Retinal pigment epithelial cell (primary cell): Measurements from ENCODE around the gene RSAD1.

Source experiments
- DNase-seq: peaks from one replicate; pipeline ENCODE4 v3.0.0-alpha.2; 2010; ENCODE audit warnings: low read depth
- H3K4me3 ChIP-seq: 2 replicates; pipeline ENCODE4 v1.5.1; 2011; ENCODE audit warnings: mild to moderate bottlenecking, low read length, control low read depth, moderate library complexity
- TF ChIP-seq, protein P1 (sequence below): conservative IDR thresholded peaks from 2 replicates; pipeline ENCODE4 v1.5.1; 2011; ENCODE audit warnings: low read depth, low read length, control low read depth, inconsistent platforms

RSAD1 gene

DNA sequence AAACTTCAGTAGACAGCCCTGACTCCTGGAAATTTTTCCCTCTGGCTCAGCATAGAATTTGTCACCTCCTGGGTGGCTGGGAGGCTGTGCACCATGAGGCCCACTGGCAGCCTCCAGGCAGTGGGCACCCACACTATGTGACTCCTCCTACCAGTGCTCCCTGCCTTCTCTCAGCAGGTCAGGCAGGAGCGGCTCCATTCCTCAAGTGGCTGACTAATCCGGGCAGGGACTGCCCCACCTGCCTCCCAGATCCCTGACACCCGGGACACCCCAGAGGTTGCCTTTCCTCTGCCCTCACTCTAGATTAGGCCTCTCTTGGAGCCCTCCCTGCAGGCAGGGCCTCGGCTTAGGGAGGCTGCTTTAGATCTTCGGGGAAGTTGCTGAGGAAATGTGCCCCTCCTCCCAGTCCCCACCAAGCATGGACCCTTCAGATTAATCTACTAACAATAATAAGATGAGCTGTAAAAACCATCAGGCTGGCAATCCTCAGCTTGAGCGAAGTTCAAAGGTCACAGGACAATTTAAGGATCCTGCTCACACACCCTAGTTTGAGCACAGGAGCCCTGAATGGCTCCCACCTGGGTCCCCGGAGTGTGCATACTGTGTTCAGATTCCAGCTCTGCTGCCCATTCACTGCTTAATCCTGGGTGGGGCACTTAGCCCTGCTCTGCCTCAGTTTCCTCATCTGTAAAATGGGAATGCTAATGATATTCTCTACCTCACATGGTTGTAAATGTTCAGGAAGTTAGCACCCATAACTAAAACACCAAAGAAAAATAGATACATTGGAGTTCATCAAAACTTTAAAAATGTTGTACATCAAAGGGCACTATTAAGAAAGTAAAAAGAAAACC, 19.6 kb downstream of the RSAD1 start:
- no peak for DNase-seq
- no peak overlapping the region for H3K4me3 ChIP-seq
- TF ChIP-seq, protein P1, sequence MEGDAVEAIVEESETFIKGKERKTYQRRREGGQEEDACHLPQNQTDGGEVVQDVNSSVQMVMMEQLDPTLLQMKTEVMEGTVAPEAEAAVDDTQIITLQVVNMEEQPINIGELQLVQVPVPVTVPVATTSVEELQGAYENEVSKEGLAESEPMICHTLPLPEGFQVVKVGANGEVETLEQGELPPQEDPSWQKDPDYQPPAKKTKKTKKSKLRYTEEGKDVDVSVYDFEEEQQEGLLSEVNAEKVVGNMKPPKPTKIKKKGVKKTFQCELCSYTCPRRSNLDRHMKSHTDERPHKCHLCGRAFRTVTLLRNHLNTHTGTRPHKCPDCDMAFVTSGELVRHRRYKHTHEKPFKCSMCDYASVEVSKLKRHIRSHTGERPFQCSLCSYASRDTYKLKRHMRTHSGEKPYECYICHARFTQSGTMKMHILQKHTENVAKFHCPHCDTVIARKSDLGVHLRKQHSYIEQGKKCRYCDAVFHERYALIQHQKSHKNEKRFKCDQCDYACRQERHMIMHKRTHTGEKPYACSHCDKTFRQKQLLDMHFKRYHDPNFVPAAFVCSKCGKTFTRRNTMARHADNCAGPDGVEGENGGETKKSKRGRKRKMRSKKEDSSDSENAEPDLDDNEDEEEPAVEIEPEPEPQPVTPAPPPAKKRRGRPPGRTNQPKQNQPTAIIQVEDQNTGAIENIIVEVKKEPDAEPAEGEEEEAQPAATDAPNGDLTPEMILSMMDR: no peak

DNA sequence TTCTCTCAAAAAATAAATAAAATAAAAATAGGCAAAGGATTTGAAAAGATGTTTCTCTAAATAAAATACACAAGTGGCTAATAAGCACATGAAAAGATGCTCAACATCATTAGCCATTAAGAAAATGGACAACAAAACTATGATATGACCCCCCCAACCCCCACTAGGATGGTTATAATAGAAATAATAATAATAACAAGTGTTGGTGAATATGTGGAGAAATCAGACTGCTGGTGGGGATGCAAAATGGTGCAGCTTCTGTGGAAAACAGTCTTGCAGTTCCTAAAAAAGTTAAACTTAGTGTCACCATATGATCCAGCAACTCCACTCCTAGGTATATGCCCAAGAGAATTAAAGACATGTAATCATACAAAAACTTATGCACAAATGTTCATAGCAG, 20.6 kb downstream of the RSAD1 start:
- TF ChIP-seq, protein P1: no peak

DNA sequence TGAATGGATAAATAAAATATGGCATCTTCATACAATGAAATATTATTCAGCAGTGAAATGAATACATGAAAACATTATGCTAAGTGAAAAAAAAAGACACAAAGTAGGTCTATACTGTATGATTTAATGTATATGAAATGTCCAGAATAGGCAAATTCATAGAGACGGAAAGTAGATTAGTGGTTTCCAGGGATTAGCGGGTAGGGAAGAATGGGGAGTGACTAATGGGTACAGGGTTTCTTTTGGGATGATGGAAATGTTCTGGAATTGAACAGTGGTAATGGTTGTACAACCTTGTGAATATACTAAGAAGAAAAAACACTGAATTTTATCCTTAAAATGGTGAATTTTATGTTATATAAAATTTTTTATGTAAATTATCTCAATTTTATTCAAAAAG, 21.1 kb downstream of the RSAD1 start:
- no peak for DNase-seq
- H3K4me3 ChIP-seq: no peak overlapping the region
- TF ChIP-seq, protein P1: no peak

More for the DNA sequence above, 20.6 kb downstream of the RSAD1 start:
- no peak for DNase-seq
- no peak overlapping the region for H3K4me3 ChIP-seq

DNA sequence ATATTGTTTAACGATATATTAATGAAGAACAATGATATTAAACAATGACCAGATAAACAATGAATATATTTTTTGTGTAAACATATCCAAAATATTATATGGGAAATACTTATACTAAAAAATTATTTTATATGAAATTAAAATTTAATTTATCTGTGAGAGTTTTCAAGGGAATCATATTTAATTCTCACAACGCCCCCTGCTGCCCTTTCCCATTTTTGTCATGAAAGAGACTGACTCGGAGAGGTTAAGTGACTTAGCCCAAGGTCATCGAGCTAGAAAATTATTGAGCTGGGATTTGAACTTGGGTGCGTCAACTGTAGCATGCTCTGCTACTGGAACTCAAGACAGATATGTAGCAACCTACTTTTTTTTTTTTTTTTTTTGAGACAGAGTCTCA, 22.4 kb downstream of the RSAD1 start:
- H3K4me3 ChIP-seq: no peak overlapping the region
- no peak for DNase-seq
- TF ChIP-seq, protein P1: peak; percentile 45

DNA sequence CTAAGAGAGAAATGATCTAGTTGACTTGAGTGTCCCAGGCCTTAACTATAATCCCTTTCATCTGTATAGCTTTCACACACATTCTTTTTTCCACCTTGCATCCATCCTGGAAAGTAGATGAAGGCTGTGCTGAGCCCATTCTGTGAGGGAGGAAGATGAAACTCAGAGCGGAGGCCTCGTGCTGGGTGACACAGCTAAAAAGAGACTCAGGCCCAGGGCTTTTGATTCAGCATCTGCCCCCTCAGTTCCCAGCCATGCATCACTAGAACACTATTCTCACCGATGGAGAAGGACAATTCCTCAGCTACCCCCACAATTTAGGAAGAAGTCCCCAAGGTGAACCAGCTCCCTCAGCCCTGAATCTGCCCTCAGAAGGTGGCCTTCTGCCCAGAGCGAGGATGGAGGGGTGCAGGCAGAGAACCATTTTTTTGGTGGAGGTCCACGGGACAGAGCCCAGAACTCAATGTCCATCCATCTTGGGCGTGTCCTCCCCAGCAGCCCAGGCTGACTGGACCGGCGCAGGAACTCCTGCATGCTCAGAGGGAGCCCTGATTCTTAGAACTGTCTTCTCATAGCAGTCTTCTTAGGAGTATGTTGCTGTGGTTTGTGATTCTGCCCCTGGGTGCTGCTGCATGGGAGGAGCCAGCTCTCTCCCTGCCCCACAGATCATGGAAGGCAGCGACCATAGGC, 23.8 kb downstream of the RSAD1 start:
- no peak overlapping the region for H3K4me3 ChIP-seq
- TF ChIP-seq, protein P1: no peak
- no peak for DNase-seq

DNA sequence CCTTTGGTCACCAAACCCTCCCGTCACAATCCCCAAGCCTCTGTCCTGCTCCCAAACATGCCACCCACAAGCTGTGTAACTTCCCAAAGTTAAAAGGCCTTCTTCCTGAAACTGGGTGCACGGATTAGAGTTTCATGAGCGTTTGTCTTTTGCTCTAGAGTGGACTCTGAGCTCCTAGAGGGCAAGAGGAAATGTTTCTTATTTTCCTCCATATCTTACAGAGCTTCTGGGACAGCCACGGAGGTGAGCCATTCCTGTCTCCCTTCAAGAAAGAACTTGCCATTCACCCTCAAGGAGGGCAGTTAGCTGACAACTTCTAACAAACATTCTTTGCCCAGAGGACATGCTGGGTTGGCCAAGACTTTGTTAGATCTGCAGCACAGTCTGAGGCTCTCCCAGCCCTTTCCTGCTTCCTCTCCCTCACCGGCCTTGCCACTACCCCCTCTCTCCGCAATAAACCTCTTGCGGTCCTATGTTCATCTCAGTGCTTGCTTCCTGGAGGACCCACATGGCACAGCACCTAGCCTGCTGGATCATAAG, 27.0 kb downstream of the RSAD1 start:
- TF ChIP-seq, protein P1: no peak
- DNase-seq: no peak
- no peak overlapping the region for H3K4me3 ChIP-seq

DNA sequence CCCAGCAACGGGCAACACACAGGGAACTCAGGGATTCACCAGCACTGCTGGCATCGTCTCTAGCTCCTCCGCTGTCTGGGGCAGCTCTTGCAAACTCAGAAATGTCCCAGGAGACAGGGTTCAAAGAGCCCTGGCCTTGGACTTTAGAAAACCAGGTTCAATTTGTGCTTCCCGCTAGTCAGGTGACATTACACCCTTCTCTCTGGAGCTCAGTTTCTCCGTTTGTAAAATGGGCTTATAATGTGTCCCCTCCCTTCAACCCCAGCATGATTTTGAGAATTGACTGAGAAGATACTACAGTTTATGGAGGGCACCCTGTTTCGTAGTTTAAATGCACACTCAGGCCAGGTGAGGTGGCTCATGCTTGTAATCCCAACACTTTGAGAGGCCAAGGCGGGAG, 27.6 kb downstream of the RSAD1 start:
- no peak for DNase-seq
- H3K4me3 ChIP-seq: no peak overlapping the region
- TF ChIP-seq, protein P1: no peak
